Upper lobe of left lung (tissue), 6 donors: ENCODE measurements around the gene NUP153. TPM values are rescaled to one million over a fixed set of nuclear protein-coding genes. Genes with fewer than 3 reads are reported as not detected.

Experiments used
- ATAC-seq, 2 donors: fragments of 200-7000 bp; cut with Tn5 transposase; one replicate each; pipeline ENCODE4 v1.9.1; 2022; ENCODE audit warnings: mild to moderate bottlenecking in 2 of 2, moderate library complexity in 2 of 2; ENCODE audit not compliant: low FRiP score in 2 of 2
- DNase-seq, 2 donors: peaks; one replicate each; pipeline ENCODE4 v3.0.0-alpha.2; 2019 to 2020
- H3K27ac ChIP-seq, 4 donors: fragments of 200-600 bp; sonication (generic); one replicate each; pipeline ENCODE4 v1.5.1; 2016 to 2019
- H3K27me3 ChIP-seq, 4 donors: fragments of 200-600 bp; sonication (generic); one replicate each; pipeline ENCODE4 v1.5.1; 2017 to 2019
- H3K36me3 ChIP-seq, 4 donors: fragments of 200-600 bp; sonication (generic); one replicate each; pipeline ENCODE4 v1.5.1; 2016 to 2019
- H3K4me1 ChIP-seq, 4 donors: fragments of 200-600 bp; sonication (generic); one replicate each; pipeline ENCODE4 v1.5.1; 2018 to 2019
- H3K4me3 ChIP-seq, 4 donors: fragments of 200-600 bp; sonication (generic); one replicate each; pipeline ENCODE4 v1.5.1; 2017 to 2019; ENCODE audit warnings: mild to moderate bottlenecking in 2 of 4, moderate library complexity in 1 of 4
- H3K9me3 ChIP-seq, 4 donors: fragments of 200-600 bp; sonication (generic); one replicate each; pipeline ENCODE4 v1.5.1; 2018 to 2019
- CTCF ChIP-seq, 6 experiments: fragments of 450-650 bp in 4 of 6; fragments of 200-600 bp in 2 of 6; sonication (generic) in 2 of 6; IDR thresholded peaks; one replicate each; pipeline ENCODE4 v1.5.1; 2016 to 2019; ENCODE audit warnings: antibody characterized with exemption in 6 of 6
- EP300 ChIP-seq, 4 donors: sonication (generic); formaldehyde crosslinking; IDR thresholded peaks; one replicate each; pipeline ENCODE4 v1.5.1; 2017; ENCODE audit warnings: antibody characterized with exemption in 4 of 4, control low read depth in 2 of 4
- POLR2A ChIP-seq, 4 donors: fragments of 450-650 bp; IDR thresholded peaks; one replicate each; pipeline ENCODE4 v1.5.1; 2016 to 2017; ENCODE audit warnings: antibody characterized with exemption in 4 of 4, mild to moderate bottlenecking in 2 of 4
- POLR2AphosphoS5 ChIP-seq, 2 donors: sonication (generic); formaldehyde crosslinking; IDR thresholded peaks; one replicate each; pipeline ENCODE4 v1.5.1; 2017; ENCODE audit warnings: antibody characterized with exemption in 2 of 2
- WGBS, 2 donors: methylation state at CpG; one replicate each; pipeline ENCODE4 v1.1.5; 2017 to 2018; 5-methylcytosine and 5-hydroxymethylcytosine counted together
- total RNA-seq, 6 donors: library from RNA; depleted of rRNA in 4 of 6; stranded (reverse); fragments of >200 nt in 4 of 6; gene quantifications; one replicate each; pipeline versions ENCODE4 v1.1.0 to v1.2.1, GENCODE V29; 2016 to 2021
- donor health status: DM: no; HTN: no; CAD: no; lungs with moderate emphysema.
- donor health status: DM: no; HTN: yes; CAD: no; lungs with severe emphysema.

Gene NUP153
- total RNA-seq, 6 donors from 2014 or later: 16.9 to 43.8 (median 29.0) TPM

GRCh38 chr6:17628873-17629272 is 77.9 kb downstream of the NUP153 start:
- H3K4me1 ChIP-seq: peaks cover 0 to 32% (median 8%) of the 10 kb centered on the region in 4 donors
- peaks cover 13 to 68% (median 20%) of the 10 kb centered on the region in 4 donors for H3K36me3 ChIP-seq
- 38 to 58% methylated on average over 1 of the region's 1 CpG for WGBS, 2 donors
- no peak for ATAC-seq
- H3K4me3 ChIP-seq: no peak overlapping the region
- H3K9me3 ChIP-seq: no peaks in the 10 kb centered on the region
- TF ChIP-seq POLR2AphosphoS5 (IDR thresholded peaks at IDR 0.05): no peak
- TF ChIP-seq EP300 (IDR thresholded peaks at IDR 0.05): no peak
- TF ChIP-seq POLR2A (IDR thresholded peaks at IDR 0.05): no peak
- H3K27ac ChIP-seq: no peak overlapping the region
- no peak for DNase-seq
- no peaks in the 10 kb centered on the region for H3K27me3 ChIP-seq

DNA sequence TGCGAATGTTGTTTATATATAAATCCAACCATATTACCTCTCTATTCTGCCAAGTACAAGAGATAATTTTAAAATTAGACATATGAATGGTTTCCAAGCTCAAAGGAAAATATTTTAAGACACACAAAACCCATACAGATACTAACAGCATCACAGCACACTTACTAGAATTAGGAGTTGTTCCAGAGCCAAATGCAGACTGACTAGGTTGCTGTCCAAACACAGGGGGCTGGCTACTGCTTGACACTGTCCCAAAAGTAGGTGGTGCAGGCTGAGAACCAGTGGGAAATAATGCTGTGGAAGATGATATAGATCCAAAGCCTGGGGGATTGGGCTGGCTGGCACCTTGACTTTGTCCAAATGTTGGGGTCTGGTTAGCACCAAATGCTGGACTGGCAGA is 82.3 kb downstream of the NUP153 start:
- 79 to 92% methylated on average over 1 of the region's 1 CpG for WGBS, 2 donors
- peaks cover 13 to 75% (median 28%) of the 10 kb centered on the region in 4 donors for H3K36me3 ChIP-seq

GRCh38 chr6:17622144-17622543 is 84.6 kb downstream of the NUP153 start:
- Histone ChIP-seq H3K4me1 (no peaks in the 10 kb centered on the region), H3K4me3 (no peak overlapping the region), H3K36me3 (peaks cover 13 to 67% (median 24%) of the 10 kb centered on the region in 4 donors), H3K27ac (no peak overlapping the region), H3K27me3 (no peaks in the 10 kb centered on the region), H3K9me3 (no peaks in the 10 kb centered on the region)
- TF ChIP-seq POLR2A (IDR thresholded peaks at IDR 0.05) (no peak), CTCF (IDR thresholded peaks at IDR 0.05) (no peak), POLR2AphosphoS5 (IDR thresholded peaks at IDR 0.05) (no peak), EP300 (IDR thresholded peaks at IDR 0.05) (no peak)
- WGBS, 2 donors: 96% methylated on average over 5 of the region's 5 CpGs
- ATAC-seq (no peak), DNase-seq (no peak)

More for the DNA sequence above, 82.3 kb downstream of the NUP153 start:
- Histone ChIP-seq H3K27ac (no peak overlapping the region), H3K4me1 (peaks cover 0 to 9% (median 2%) of the 10 kb centered on the region in 4 donors), H3K9me3 (no peaks in the 10 kb centered on the region), H3K4me3 (no peak overlapping the region), H3K27me3 (no peaks in the 10 kb centered on the region)
- no peak for TF ChIP-seq CTCF (IDR thresholded peaks at IDR 0.05)
- no peak for TF ChIP-seq POLR2A (IDR thresholded peaks at IDR 0.05)
- TF ChIP-seq POLR2AphosphoS5 (IDR thresholded peaks at IDR 0.05): no peak
- no peak for TF ChIP-seq EP300 (IDR thresholded peaks at IDR 0.05)
- ATAC-seq: no peak
- DNase-seq: no peak

GRCh38 chr6:17621003-17621402 is 85.7 kb downstream of the NUP153 start:
- no peaks in the 10 kb centered on the region for H3K27me3 ChIP-seq
- TF ChIP-seq POLR2A (IDR thresholded peaks at IDR 0.05): no peak
- TF ChIP-seq EP300 (IDR thresholded peaks at IDR 0.05): no peak
- no peak for TF ChIP-seq POLR2AphosphoS5 (IDR thresholded peaks at IDR 0.05)
- TF ChIP-seq CTCF (IDR thresholded peaks at IDR 0.05): no peak
- ATAC-seq (no peak), DNase-seq (no peak)
- no peak overlapping the region for H3K27ac ChIP-seq
- peaks cover 13 to 69% (median 29%) of the 10 kb centered on the region in 4 donors for H3K36me3 ChIP-seq
- WGBS, 2 donors: 62 to 64% methylated on average over 2 of the region's 2 CpGs
- no peak overlapping the region for H3K4me3 ChIP-seq
- no peaks in the 10 kb centered on the region for H3K9me3 ChIP-seq
- H3K4me1 ChIP-seq: no peaks in the 10 kb centered on the region

GRCh38 chr6:17615794-17616193 is 90.9 kb downstream of the NUP153 start:
- Histone ChIP-seq H3K4me1 (no peaks in the 10 kb centered on the region), H3K27ac (no peak overlapping the region), H3K36me3 (peaks cover 0 to 46% (median 14%) of the 10 kb centered on the region in 4 donors), H3K4me3 (no peak overlapping the region), H3K27me3 (no peaks in the 10 kb centered on the region), H3K9me3 (no peaks in the 10 kb centered on the region)
- ATAC-seq (no peak), DNase-seq (no peak)
- TF ChIP-seq EP300 (IDR thresholded peaks at IDR 0.05): no peak
- 75 to 79% methylated on average over 4 of the region's 4 CpGs for WGBS, 2 donors

GRCh38 chr6:17612048-17612447 is 94.7 kb downstream of the NUP153 start:
- 94 to 96% methylated on average over 4 of the region's 4 CpGs for WGBS, 2 donors

More at GRCh38 chr6:17612048-17612447, 94.7 kb downstream of the NUP153 start:
- TF ChIP-seq POLR2AphosphoS5 (IDR thresholded peaks at IDR 0.05) (no peak), CTCF (IDR thresholded peaks at IDR 0.05) (no peak), EP300 (IDR thresholded peaks at IDR 0.05) (no peak), POLR2A (IDR thresholded peaks at IDR 0.05) (no peak)
- Histone ChIP-seq H3K27ac (no peak overlapping the region), H3K9me3 (no peaks in the 10 kb centered on the region), H3K4me1 (no peaks in the 10 kb centered on the region), H3K27me3 (no peaks in the 10 kb centered on the region), H3K36me3 (peaks cover 0 to 50% (median 16%) of the 10 kb centered on the region in 4 donors), H3K4me3 (no peak overlapping the region)
- ATAC-seq (no peak), DNase-seq (no peak)
